ENCODE data around the gene ONECUT3.

Gene ONECUT3

DNA sequence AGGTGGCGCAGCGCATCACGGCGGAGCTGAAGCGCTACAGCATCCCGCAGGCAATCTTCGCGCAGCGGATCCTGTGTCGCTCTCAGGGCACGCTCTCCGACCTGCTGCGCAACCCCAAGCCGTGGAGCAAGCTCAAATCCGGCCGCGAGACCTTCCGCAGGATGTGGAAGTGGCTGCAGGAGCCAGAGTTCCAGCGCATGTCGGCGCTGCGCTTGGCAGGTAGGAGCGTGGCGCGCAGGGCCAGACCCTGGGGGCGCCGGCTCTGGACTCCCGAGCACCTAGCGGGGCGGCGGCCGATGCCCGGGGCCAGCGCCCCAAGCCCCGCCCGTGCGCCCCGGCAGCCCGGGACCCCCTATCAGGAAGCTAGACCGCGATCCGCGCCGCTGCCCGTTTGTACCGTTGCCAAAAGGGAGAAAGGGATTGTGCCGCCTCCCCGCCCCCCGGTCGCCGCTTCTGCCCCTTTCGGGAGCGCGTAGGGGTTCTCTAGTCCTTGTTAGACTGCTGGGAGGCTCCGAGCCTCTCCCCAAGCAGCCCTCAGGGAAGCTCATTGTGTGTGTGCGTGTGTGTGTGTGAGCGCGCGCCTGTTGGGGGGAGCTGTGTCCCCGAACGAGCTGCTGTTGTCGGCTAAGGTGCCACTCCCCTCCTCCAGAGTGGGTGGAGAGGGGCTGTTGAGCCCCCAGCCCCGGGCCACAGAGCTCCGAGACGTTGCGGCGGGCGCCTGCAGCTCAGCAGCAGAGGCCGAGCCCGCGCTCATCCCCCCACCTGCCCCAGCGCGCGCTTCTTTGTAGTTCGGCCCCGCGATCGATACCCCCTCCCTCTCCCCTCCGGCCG, 1.5 kb downstream of the ONECUT3 start (continued):
- TF ChIP-seq, protein P1, sequence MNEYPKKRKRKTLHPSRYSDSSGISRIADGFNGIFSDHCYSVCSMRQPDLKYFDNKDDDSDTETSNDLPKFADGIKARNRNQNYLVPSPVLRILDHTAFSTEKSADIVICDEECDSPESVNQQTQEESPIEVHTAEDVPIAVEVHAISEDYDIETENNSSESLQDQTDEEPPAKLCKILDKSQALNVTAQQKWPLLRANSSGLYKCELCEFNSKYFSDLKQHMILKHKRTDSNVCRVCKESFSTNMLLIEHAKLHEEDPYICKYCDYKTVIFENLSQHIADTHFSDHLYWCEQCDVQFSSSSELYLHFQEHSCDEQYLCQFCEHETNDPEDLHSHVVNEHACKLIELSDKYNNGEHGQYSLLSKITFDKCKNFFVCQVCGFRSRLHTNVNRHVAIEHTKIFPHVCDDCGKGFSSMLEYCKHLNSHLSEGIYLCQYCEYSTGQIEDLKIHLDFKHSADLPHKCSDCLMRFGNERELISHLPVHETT (tag by site-specific recombination; IDR thresholded peaks at IDR 0.05), result no peak
- TF ChIP-seq ZNF10 (tag by site-specific recombination; IDR thresholded peaks at IDR 0.05), result no peak
- TF ChIP-seq, protein P2, sequence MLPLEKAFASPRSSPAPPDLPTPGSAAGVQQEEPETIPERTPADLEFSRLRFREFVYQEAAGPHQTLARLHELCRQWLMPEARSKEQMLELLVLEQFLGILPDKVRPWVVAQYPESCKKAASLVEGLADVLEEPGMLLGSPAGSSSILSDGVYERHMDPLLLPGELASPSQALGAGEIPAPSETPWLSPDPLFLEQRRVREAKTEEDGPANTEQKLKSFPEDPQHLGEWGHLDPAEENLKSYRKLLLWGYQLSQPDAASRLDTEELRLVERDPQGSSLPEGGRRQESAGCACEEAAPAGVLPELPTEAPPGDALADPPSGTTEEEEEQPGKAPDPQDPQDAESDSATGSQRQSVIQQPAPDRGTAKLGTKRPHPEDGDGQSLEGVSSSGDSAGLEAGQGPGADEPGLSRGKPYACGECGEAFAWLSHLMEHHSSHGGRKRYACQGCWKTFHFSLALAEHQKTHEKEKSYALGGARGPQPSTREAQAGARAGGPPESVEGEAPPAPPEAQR (tag by site-specific recombination; IDR thresholded peaks at IDR 0.05), result no peak
- no peak for TF ChIP-seq BCL11A (tag by site-specific recombination; IDR thresholded peaks at IDR 0.05; ENCODE audit: low read depth)
- no peak for TF ChIP-seq ZNF426 (tag by site-specific recombination; IDR thresholded peaks at IDR 0.05)
- no peak for TF ChIP-seq SALL2 (tag by site-specific recombination; IDR thresholded peaks at IDR 0.05; ENCODE audit: borderline replicate concordance)
- TF ChIP-seq FEZF1 (tag by site-specific recombination; IDR thresholded peaks at IDR 0.05), result no peak
- no peak for TF ChIP-seq ZNF629 (tag by site-specific recombination; IDR thresholded peaks at IDR 0.05)
- no peak for TF ChIP-seq ZFP3 (tag by site-specific recombination; IDR thresholded peaks at IDR 0.05; ENCODE audit: low read depth)
- TF ChIP-seq, protein P3, sequence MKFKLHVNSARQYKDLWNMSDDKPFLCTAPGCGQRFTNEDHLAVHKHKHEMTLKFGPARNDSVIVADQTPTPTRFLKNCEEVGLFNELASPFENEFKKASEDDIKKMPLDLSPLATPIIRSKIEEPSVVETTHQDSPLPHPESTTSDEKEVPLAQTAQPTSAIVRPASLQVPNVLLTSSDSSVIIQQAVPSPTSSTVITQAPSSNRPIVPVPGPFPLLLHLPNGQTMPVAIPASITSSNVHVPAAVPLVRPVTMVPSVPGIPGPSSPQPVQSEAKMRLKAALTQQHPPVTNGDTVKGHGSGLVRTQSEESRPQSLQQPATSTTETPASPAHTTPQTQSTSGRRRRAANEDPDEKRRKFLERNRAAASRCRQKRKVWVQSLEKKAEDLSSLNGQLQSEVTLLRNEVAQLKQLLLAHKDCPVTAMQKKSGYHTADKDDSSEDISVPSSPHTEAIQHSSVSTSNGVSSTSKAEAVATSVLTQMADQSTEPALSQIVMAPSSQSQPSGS (tag by site-specific recombination; IDR thresholded peaks at IDR 0.05; ENCODE audit: low read depth), result no peak
- TF ChIP-seq ZNF548 (tag by site-specific recombination; IDR thresholded peaks at IDR 0.05), result no peak
- TF ChIP-seq, protein P4, sequence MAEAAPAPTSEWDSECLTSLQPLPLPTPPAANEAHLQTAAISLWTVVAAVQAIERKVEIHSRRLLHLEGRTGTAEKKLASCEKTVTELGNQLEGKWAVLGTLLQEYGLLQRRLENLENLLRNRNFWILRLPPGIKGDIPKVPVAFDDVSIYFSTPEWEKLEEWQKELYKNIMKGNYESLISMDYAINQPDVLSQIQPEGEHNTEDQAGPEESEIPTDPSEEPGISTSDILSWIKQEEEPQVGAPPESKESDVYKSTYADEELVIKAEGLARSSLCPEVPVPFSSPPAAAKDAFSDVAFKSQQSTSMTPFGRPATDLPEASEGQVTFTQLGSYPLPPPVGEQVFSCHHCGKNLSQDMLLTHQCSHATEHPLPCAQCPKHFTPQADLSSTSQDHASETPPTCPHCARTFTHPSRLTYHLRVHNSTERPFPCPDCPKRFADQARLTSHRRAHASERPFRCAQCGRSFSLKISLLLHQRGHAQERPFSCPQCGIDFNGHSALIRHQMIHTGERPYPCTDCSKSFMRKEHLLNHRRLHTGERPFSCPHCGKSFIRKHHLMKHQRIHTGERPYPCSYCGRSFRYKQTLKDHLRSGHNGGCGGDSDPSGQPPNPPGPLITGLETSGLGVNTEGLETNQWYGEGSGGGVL (tag by site-specific recombination; IDR thresholded peaks at IDR 0.05), result peak; percentile 50; the same call in 1 of the 2 replicates
- TF ChIP-seq ZNF138 (tag by site-specific recombination; IDR thresholded peaks at IDR 0.05; ENCODE audit: borderline replicate concordance), result no peak
- TF ChIP-seq ZNF112 (tag by site-specific recombination; IDR thresholded peaks at IDR 0.05), result no peak
- TF ChIP-seq ZNF221 (tag by site-specific recombination; IDR thresholded peaks at IDR 0.05; ENCODE audit: borderline replicate concordance), result no peak
- 0 out of 2 replicates have a peak, but pooled peaks have one; percentile 11 for TF ChIP-seq SP7 (tag by site-specific recombination; IDR thresholded peaks at IDR 0.05)
- TF ChIP-seq ZNF843 (tag by site-specific recombination; IDR thresholded peaks at IDR 0.05), result no peak
- TF ChIP-seq ZNF302 (tag by site-specific recombination; IDR thresholded peaks at IDR 0.05; ENCODE audit: low read depth), result no peak
- peak; percentile 28 for TF ChIP-seq ZBTB7A (tag by site-specific recombination; IDR thresholded peaks at IDR 0.05; ENCODE audit: low read depth)
- TF ChIP-seq ZNF707 (tag by site-specific recombination; IDR thresholded peaks at IDR 0.05), result no peak
- TF ChIP-seq ZNF473 (tag by site-specific recombination; IDR thresholded peaks at IDR 0.05), result no peak
- no peak for TF ChIP-seq ZNF571 (tag by site-specific recombination; IDR thresholded peaks at IDR 0.05)
- TF ChIP-seq ZNF174 (tag by site-specific recombination; IDR thresholded peaks at IDR 0.05), result no peak
- no peak for TF ChIP-seq YY2 (tag by site-specific recombination; IDR thresholded peaks at IDR 0.05)
- TF ChIP-seq, protein P5, sequence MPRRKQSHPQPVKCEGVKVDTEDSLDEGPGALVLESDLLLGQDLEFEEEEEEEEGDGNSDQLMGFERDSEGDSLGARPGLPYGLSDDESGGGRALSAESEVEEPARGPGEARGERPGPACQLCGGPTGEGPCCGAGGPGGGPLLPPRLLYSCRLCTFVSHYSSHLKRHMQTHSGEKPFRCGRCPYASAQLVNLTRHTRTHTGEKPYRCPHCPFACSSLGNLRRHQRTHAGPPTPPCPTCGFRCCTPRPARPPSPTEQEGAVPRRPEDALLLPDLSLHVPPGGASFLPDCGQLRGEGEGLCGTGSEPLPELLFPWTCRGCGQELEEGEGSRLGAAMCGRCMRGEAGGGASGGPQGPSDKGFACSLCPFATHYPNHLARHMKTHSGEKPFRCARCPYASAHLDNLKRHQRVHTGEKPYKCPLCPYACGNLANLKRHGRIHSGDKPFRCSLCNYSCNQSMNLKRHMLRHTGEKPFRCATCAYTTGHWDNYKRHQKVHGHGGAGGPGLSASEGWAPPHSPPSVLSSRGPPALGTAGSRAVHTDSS (tag by site-specific recombination; IDR thresholded peaks at IDR 0.05), result no peak
- no peak for TF ChIP-seq ZNF510 (tag by site-specific recombination; IDR thresholded peaks at IDR 0.05; ENCODE audit: insufficient replicate concordance)
- no peak for TF ChIP-seq TCF7L2 (IDR thresholded peaks at IDR 0.05; ENCODE audit: borderline replicate concordance, low read depth, low read length)
- TF ChIP-seq ZSCAN23 (tag by site-specific recombination; IDR thresholded peaks at IDR 0.05), result no peak
- no peak for TF ChIP-seq ZNF214 (tag by site-specific recombination; IDR thresholded peaks at IDR 0.05; ENCODE audit: borderline replicate concordance)
- TF ChIP-seq, protein P6, sequence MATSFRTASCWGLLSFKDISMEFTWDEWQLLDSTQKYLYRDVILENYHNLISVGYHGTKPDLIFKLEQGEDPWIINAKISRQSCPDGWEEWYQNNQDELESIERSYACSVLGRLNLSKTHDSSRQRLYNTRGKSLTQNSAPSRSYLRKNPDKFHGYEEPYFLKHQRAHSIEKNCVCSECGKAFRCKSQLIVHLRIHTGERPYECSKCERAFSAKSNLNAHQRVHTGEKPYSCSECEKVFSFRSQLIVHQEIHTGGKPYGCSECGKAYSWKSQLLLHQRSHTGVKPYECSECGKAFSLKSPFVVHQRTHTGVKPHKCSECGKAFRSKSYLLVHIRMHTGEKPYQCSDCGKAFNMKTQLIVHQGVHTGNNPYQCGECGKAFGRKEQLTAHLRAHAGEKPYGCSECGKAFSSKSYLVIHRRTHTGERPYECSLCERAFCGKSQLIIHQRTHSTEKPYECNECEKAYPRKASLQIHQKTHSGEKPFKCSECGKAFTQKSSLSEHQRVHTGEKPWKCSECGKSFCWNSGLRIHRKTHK (tag by site-specific recombination; IDR thresholded peaks at IDR 0.05), result no peak
- TF ChIP-seq ZNF677 (tag by site-specific recombination; IDR thresholded peaks at IDR 0.05), result no peak

Measured in HEK293 (cell line).